Neural cell (in vitro differentiated cells): ENCODE measurements around the gene ASTL.

Experiments used
- RAD21 ChIP-seq: fragments of 450-650 bp; conservative IDR thresholded peaks from 2 replicates; pipeline ENCODE4 v1.6.1; 2014; ENCODE audit warnings: antibody characterized with exemption, mild to moderate bottlenecking, moderate library complexity
- SMC3 ChIP-seq: fragments of 450-650 bp; conservative IDR thresholded peaks from 2 replicates; pipeline ENCODE4 v1.6.1; 2014; ENCODE audit warnings: antibody characterized with exemption, mild to moderate bottlenecking, moderate library complexity; ENCODE audit not compliant: poor library complexity
- TF ChIP-seq, protein P1 (sequence below): fragments of 450-650 bp; IDR thresholded peaks from 2 replicates; pipeline ENCODE4 v1.5.1; 2014; ENCODE audit warnings: antibody characterized with exemption, mild to moderate bottlenecking, moderate library complexity; ENCODE audit not compliant: poor library complexity, severe bottlenecking

DNA sequence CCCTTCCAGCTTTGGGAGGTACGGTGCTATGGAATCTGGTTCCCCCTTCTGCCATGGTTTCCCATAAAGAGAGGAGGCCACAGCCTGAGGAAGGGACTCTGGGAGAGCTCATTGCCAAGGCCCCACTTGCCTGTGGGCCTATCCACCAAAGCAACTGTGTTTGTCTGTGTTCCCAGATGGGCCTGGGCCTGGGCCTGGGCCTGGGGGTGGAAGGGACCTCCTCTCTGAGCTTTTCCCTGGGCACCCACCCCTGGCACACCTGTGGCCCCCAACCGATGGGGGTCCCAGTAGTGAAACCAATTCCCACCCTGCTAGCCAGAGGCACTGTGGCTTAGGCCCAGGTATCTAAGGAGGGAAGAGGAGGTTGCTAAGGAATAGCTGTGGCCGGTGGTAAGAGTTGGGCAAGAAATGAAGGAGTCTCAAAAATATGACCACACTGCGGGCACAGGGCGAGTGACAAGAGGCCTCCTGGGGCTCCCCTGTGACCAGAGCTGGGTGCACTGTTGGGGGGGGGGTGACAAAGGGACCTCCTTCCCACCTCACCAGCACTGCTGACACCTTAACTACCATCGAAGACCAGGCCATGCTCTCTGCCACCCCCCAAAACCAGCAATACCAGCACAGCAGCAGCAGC lies 11.8 kb upstream of the ASTL start:
- TF ChIP-seq RAD21: no peak
- TF ChIP-seq, protein P1, sequence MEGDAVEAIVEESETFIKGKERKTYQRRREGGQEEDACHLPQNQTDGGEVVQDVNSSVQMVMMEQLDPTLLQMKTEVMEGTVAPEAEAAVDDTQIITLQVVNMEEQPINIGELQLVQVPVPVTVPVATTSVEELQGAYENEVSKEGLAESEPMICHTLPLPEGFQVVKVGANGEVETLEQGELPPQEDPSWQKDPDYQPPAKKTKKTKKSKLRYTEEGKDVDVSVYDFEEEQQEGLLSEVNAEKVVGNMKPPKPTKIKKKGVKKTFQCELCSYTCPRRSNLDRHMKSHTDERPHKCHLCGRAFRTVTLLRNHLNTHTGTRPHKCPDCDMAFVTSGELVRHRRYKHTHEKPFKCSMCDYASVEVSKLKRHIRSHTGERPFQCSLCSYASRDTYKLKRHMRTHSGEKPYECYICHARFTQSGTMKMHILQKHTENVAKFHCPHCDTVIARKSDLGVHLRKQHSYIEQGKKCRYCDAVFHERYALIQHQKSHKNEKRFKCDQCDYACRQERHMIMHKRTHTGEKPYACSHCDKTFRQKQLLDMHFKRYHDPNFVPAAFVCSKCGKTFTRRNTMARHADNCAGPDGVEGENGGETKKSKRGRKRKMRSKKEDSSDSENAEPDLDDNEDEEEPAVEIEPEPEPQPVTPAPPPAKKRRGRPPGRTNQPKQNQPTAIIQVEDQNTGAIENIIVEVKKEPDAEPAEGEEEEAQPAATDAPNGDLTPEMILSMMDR: no peak
- no peak for TF ChIP-seq SMC3
